Gastrocnemius medialis (tissue), 4 donors: Measurements from ENCODE around the gene NBL1. TPM values are rescaled to one million over a fixed set of nuclear protein-coding genes. Genes with fewer than 3 reads are reported as not detected.

Source experiments
- ATAC-seq, 2 donors: fragments of 150-250 bp; one replicate each; pipeline ENCODE4 v1.9.1; 2016
- DNase-seq, 2 donors: peaks; one replicate each; pipeline ENCODE4 v3.0.0-alpha.2; 2019
- H3K27ac ChIP-seq, 4 donors: fragments of 200-600 bp; sonication (generic); 1 replicate in 1 of 4; 2 replicates in 3 of 4; pipeline ENCODE4 v1.5.1; 2016 to 2018; ENCODE audit warnings: mild to moderate bottlenecking in 2 of 4, moderate library complexity in 1 of 4
- H3K27me3 ChIP-seq, 3 donors: fragments of 200-600 bp; sonication (generic) in 2 of 3; 1 replicate in 1 of 3; 2 replicates in 2 of 3; pipeline versions ENCODE4 v1.5.1 to v1.6.0; 2016 to 2019; ENCODE audit warnings: mild to moderate bottlenecking in 1 of 3, moderate library complexity in 1 of 3
- H3K36me3 ChIP-seq, 2 donors: fragments of 200-600 bp; sonication (generic) in 1 of 2; one replicate each; pipeline ENCODE4 v1.5.1; 2017 to 2018
- H3K4me1 ChIP-seq, 2 donors: fragments of 200-600 bp; sonication (generic) in 1 of 2; one replicate each; pipeline ENCODE4 v1.5.1; 2016 to 2017; ENCODE audit warnings: mild to moderate bottlenecking in 2 of 2
- H3K4me3 ChIP-seq, 4 donors: fragments of 200-600 bp; sonication (generic) in 3 of 4; 1 replicate in 1 of 4; 2 replicates in 3 of 4; pipeline ENCODE4 v1.5.1; 2016 to 2019; ENCODE audit warnings: mild to moderate bottlenecking in 2 of 4
- H3K9me3 ChIP-seq, 3 donors: fragments of 200-600 bp; sonication (generic) in 2 of 3; 1 replicate in 1 of 3; 2 replicates in 2 of 3; pipeline ENCODE4 v1.5.1; 2016 to 2019
- CTCF ChIP-seq, 5 experiments: fragments of 450-650 bp in 3 of 5; fragments of 200-600 bp in 2 of 5; sonication (generic) in 2 of 5; IDR thresholded peaks in 4 of 5; conservative IDR thresholded peaks in 1 of 5; 1 replicate in 4 of 5; 2 replicates in 1 of 5; pipeline ENCODE4 v1.5.1; 2016 to 2019; ENCODE audit warnings: antibody characterized with exemption in 5 of 5, mild to moderate bottlenecking in 3 of 5, moderate library complexity in 3 of 5
- POLR2A ChIP-seq, 2 donors: fragments of 450-650 bp; IDR thresholded peaks; one replicate each; pipeline ENCODE4 v1.6.1; 2017; ENCODE audit warnings: antibody characterized with exemption in 2 of 2, mild to moderate bottlenecking in 2 of 2, moderate library complexity in 2 of 2
- in situ Hi-C, 4 donors: fragments of 200-750 bp; cut with MboI; loops; one replicate each; pipeline versions ENCODE4 v1.15.0 to v1.8.0; 2017; ENCODE audit warnings: low sequenced_read_pairs in 4 of 4
- intact Hi-C: fragments of 100-400 bp; cut with DNase I; formaldehyde crosslinking; loops from one replicate; pipeline ENCODE4 v1.15.1; 2023; ENCODE audit warnings: low total_unique reads
- total RNA-seq, 4 donors: library from RNA; depleted of rRNA; stranded (reverse); fragments of >200 nt; gene quantifications; one replicate each; pipeline versions ENCODE4 v1.1.0 to v1.2.3, GENCODE V29; 2016

Gene NBL1
- total RNA-seq, 4 donors from 2014 or later: 7.9 to 20.3 (median 16.3) TPM

GRCh38 chr1:19678931-19679453 is 34.9 kb downstream of the NBL1 start:
- Histone ChIP-seq H3K9me3 (no peaks in the 10 kb centered on the region), H3K4me3 (no peak overlapping the region), H3K27ac (no peak overlapping the region), H3K36me3 (no peaks in the 10 kb centered on the region), H3K4me1 (no peaks in the 10 kb centered on the region), H3K27me3 (no peaks in the 10 kb centered on the region)
- no peak for ATAC-seq
- TF ChIP-seq CTCF (IDR thresholded peaks at IDR 0.05 in 4 of 5, conservative IDR thresholded peaks at IDR 0.05 in 1 of 5) (no peak), POLR2A (IDR thresholded peaks at IDR 0.05) (no peak)
- intact Hi-C loops (no loop called here), in situ Hi-C loops (no loop called here)
- DNase-seq: no peak

- DNase-seq: no peak
- Histone ChIP-seq H3K27me3 (no peaks in the 10 kb centered on the region), H3K9me3 (no peaks in the 10 kb centered on the region), H3K36me3 (no peaks in the 10 kb centered on the region), H3K4me3 (no peak overlapping the region), H3K4me1 (no peaks in the 10 kb centered on the region), H3K27ac (no peak overlapping the region)
- in situ Hi-C loops (no loop called here), intact Hi-C loops (no loop called here)
- TF ChIP-seq POLR2A (IDR thresholded peaks at IDR 0.05) (no peak), CTCF (IDR thresholded peaks at IDR 0.05 in 4 of 5, conservative IDR thresholded peaks at IDR 0.05 in 1 of 5) (no peak)
- no peak for ATAC-seq
These were observed 35.6 kb downstream of the NBL1 start for GRCh38 chr1:19679691-19680090.

GRCh38 chr1:19680644-19681043 is 36.5 kb downstream of the NBL1 start:
- Histone ChIP-seq H3K36me3 (no peaks in the 10 kb centered on the region), H3K27me3 (no peaks in the 10 kb centered on the region), H3K9me3 (no peaks in the 10 kb centered on the region), H3K27ac (no peak overlapping the region), H3K4me3 (no peak overlapping the region), H3K4me1 (no peaks in the 10 kb centered on the region)
- in situ Hi-C loops: no loop called here
- ATAC-seq (no peak), DNase-seq (no peak)
- TF ChIP-seq POLR2A (IDR thresholded peaks at IDR 0.05): no peak
- no peak for TF ChIP-seq CTCF (IDR thresholded peaks at IDR 0.05 in 4 of 5, conservative IDR thresholded peaks at IDR 0.05 in 1 of 5)
- intact Hi-C loops: no loop called here

- in situ Hi-C loops: no loop called here
- H3K36me3 ChIP-seq: no peaks in the 10 kb centered on the region
- no peak overlapping the region for H3K4me3 ChIP-seq
- H3K9me3 ChIP-seq: no peaks in the 10 kb centered on the region
- intact Hi-C loops: no loop called here
- no peak overlapping the region for H3K27ac ChIP-seq
- ATAC-seq (no peak), DNase-seq (no peak)
- no peak for TF ChIP-seq CTCF (IDR thresholded peaks at IDR 0.05 in 4 of 5, conservative IDR thresholded peaks at IDR 0.05 in 1 of 5)
- no peak for TF ChIP-seq POLR2A (IDR thresholded peaks at IDR 0.05)
- H3K4me1 ChIP-seq: no peaks in the 10 kb centered on the region
- H3K27me3 ChIP-seq: no peaks in the 10 kb centered on the region
These were observed 38.1 kb downstream of the NBL1 start for GRCh38 chr1:19682257-19682656.

GRCh38 chr1:19682901-19683300 is 38.8 kb downstream of the NBL1 start:
- no peak overlapping the region for H3K27ac ChIP-seq
- no peaks in the 10 kb centered on the region for H3K27me3 ChIP-seq
- no peaks in the 10 kb centered on the region for H3K36me3 ChIP-seq
- TF ChIP-seq POLR2A (IDR thresholded peaks at IDR 0.05) (no peak), CTCF (IDR thresholded peaks at IDR 0.05 in 4 of 5, conservative IDR thresholded peaks at IDR 0.05 in 1 of 5) (no peak)
- H3K4me1 ChIP-seq: no peaks in the 10 kb centered on the region
- DNase-seq: no peak
- ATAC-seq: no peak
- no peaks in the 10 kb centered on the region for H3K9me3 ChIP-seq
- in situ Hi-C loops (no loop called here), intact Hi-C loops (no loop called here)
- H3K4me3 ChIP-seq: no peak overlapping the region
